HL-60 (cell line): ENCODE measurements around the gene ITGAD.

Experiments
- DNase-seq, 2 experiments: peaks; one replicate each; pipeline ENCODE4 v3.0.0-alpha.2; 2010 to 2020; ENCODE audit warnings: low read depth in 1 of 2, low spot score in 1 of 2
- H3K27ac ChIP-seq: fragments of 250-450 bp; sonication (Bioruptor Pico); replicated peaks from 2 replicates; pipeline ENCODE4 v1.5.1; 2020; ENCODE audit warnings: mild to moderate bottlenecking, moderate library complexity
- H3K27me3 ChIP-seq: fragments of 250-450 bp; sonication (Bioruptor Pico); 2 replicates; pipeline ENCODE4 v1.5.1; 2021; ENCODE audit warnings: mild to moderate bottlenecking, moderate library complexity; ENCODE audit not compliant: insufficient read depth, poor library complexity, severe bottlenecking
- H3K4me3 ChIP-seq: replicated peaks from 2 replicates; pipeline ENCODE4 v1.5.1; 2011; ENCODE audit warnings: mild to moderate bottlenecking, control low read depth, low read length; ENCODE audit not compliant: insufficient read depth
- GABPA ChIP-seq: IDR thresholded peaks from 2 replicates; pipeline ENCODE4 v1.6.1; 2012; ENCODE audit warnings: low read depth
- POLR2AphosphoS5 ChIP-seq: IDR thresholded peaks from 2 replicates; pipeline ENCODE4 v1.6.1; 2012; ENCODE audit warnings: low read depth
- SPI1 ChIP-seq: IDR thresholded peaks from 2 replicates; pipeline ENCODE4 v1.6.1; 2012; ENCODE audit warnings: low read depth, mild to moderate bottlenecking, borderline replicate concordance
- TF ChIP-seq, protein P1 (sequence below): IDR thresholded peaks from one replicate; pipeline ENCODE4 v1.5.1; 2011; ENCODE audit warnings: low read length, control low read depth, inconsistent platforms; ENCODE audit not compliant: insufficient read depth
- TF ChIP-seq, protein P2 (sequence below): IDR thresholded peaks from 2 replicates; pipeline ENCODE4 v1.6.1; 2012; ENCODE audit warnings: low read depth; ENCODE audit not compliant: insufficient replicate concordance

ITGAD gene

DNA sequence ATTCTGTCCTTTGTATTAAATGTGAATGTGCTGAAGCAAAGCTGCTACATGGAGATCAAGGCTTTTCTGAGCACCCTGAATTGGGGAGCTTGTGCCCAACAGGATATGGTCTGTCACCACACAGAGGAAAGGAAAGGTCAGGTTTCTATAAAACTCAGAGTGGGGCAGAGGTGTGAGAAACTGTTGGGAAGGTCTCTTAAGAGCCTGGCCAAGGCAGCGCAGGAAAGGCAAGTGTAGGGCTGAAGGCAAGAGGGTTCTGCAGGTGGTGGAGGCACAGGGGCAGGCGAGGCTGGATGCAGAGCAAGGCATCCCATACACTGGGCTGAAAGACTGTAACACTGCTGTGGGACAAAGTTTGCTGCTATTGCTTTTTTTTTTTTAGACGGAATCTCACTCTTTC is 26.9 kb downstream of the ITGAD start:
- TF ChIP-seq GABPA (no peak), POLR2AphosphoS5 (no peak)
- H3K4me3 ChIP-seq, result no peak overlapping the region
- no peaks in the 10 kb centered on the region for H3K27me3 ChIP-seq
- DNase-seq, result no peak
- H3K27ac ChIP-seq, result no peak overlapping the region

DNA sequence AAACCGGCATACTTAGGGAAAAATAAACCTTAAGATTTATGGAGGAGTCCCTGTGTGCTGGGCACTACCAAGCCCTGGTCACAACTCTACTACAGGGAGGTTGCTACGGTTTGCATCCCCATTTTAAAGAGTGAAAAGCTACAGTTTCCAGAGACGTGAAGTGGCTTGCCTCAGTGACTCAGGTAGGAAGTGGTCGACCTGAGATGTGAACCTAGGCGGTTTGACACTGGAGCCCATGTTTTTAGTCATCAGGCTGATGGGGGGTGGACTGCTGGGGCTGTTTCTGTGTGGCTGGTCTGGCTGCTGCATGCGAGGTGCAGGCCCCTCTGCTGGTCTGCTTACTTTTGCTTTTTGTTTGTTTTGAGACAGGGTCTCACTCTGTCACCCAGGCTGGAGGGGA is 28.5 kb downstream of the ITGAD start:
- H3K27me3 ChIP-seq, result no peaks in the 10 kb centered on the region

DNA sequence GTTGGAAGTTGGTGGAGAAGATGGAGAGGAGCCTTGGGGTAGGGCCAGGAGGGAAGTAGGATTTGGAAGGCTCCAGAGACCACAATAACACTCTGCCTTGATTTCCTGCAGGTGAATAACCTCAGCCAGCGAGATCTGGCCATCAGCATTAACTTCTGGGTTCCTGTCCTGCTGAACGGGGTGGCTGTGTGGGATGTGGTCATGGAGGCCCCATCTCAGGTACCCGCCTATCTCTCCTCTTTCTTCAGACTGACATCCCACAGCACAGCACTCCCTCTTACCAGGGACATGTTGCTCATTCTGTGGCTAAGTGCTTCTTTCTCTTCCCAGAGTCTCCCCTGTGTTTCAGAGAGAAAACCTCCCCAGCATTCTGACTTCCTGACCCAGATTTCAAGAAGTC is 30.1 kb downstream of the ITGAD start:
- TF ChIP-seq, protein P1, sequence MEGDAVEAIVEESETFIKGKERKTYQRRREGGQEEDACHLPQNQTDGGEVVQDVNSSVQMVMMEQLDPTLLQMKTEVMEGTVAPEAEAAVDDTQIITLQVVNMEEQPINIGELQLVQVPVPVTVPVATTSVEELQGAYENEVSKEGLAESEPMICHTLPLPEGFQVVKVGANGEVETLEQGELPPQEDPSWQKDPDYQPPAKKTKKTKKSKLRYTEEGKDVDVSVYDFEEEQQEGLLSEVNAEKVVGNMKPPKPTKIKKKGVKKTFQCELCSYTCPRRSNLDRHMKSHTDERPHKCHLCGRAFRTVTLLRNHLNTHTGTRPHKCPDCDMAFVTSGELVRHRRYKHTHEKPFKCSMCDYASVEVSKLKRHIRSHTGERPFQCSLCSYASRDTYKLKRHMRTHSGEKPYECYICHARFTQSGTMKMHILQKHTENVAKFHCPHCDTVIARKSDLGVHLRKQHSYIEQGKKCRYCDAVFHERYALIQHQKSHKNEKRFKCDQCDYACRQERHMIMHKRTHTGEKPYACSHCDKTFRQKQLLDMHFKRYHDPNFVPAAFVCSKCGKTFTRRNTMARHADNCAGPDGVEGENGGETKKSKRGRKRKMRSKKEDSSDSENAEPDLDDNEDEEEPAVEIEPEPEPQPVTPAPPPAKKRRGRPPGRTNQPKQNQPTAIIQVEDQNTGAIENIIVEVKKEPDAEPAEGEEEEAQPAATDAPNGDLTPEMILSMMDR, result no peak
- TF ChIP-seq GABPA, result no peak
- no peak for TF ChIP-seq POLR2AphosphoS5
- H3K27ac ChIP-seq, result no peak overlapping the region
- H3K4me3 ChIP-seq, result no peak overlapping the region
- DNase-seq, result no peak
- no peaks in the 10 kb centered on the region for H3K27me3 ChIP-seq

More for the DNA sequence above, 28.5 kb downstream of the ITGAD start:
- DNase-seq, result no peak
- Histone ChIP-seq H3K4me3 (no peak overlapping the region), H3K27ac (no peak overlapping the region)
- TF ChIP-seq SPI1 (no peak), POLR2AphosphoS5 (no peak), GABPA (no peak)
- TF ChIP-seq, protein P2, sequence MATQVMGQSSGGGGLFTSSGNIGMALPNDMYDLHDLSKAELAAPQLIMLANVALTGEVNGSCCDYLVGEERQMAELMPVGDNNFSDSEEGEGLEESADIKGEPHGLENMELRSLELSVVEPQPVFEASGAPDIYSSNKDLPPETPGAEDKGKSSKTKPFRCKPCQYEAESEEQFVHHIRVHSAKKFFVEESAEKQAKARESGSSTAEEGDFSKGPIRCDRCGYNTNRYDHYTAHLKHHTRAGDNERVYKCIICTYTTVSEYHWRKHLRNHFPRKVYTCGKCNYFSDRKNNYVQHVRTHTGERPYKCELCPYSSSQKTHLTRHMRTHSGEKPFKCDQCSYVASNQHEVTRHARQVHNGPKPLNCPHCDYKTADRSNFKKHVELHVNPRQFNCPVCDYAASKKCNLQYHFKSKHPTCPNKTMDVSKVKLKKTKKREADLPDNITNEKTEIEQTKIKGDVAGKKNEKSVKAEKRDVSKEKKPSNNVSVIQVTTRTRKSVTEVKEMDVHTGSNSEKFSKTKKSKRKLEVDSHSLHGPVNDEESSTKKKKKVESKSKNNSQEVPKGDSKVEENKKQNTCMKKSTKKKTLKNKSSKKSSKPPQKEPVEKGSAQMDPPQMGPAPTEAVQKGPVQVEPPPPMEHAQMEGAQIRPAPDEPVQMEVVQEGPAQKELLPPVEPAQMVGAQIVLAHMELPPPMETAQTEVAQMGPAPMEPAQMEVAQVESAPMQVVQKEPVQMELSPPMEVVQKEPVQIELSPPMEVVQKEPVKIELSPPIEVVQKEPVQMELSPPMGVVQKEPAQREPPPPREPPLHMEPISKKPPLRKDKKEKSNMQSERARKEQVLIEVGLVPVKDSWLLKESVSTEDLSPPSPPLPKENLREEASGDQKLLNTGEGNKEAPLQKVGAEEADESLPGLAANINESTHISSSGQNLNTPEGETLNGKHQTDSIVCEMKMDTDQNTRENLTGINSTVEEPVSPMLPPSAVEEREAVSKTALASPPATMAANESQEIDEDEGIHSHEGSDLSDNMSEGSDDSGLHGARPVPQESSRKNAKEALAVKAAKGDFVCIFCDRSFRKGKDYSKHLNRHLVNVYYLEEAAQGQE, result no peak
- TF ChIP-seq, protein P1, result no peak

DNA sequence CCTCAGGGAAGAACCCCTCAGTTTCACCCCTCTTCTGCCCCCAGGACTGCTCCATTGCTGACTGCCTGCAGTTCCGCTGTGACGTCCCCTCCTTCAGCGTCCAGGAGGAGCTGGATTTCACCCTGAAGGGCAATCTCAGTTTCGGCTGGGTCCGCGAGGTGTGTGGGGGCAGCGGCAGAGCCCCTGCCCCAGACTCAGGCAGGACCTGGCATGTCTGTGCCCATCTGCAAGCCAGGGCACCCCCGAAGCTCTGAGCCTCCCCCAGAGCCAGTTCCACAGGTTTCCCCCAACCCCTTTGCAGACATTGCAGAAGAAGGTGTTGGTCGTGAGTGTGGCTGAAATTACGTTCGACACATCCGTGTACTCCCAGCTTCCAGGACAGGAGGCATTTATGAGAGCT is 30.7 kb downstream of the ITGAD start:
- H3K27ac ChIP-seq, result no peak overlapping the region
- H3K27me3 ChIP-seq, result no peaks in the 10 kb centered on the region
- H3K4me3 ChIP-seq, result no peak overlapping the region
- no peak for DNase-seq
- TF ChIP-seq, protein P1, result no peak
- TF ChIP-seq SPI1 (no peak), GABPA (no peak), POLR2AphosphoS5 (no peak)
- TF ChIP-seq, protein P2, result no peak
